ENCODE measurements around the gene NKX2-2.

Gene NKX2-2

GRCh38 chr20:21529863-21530262 lies 16.0 kb upstream of the NKX2-2 start:
- no peak for DNase-seq (ENCODE audit: insufficient read length, low spot score)
- FAIRE-seq: no peak
- no peak for TF ChIP-seq POLR2A (IDR thresholded peaks at IDR 0.05; ENCODE audit: low read depth, low read length)

- DNase-seq (ENCODE audit: insufficient read length, low spot score) (no peak), FAIRE-seq (no peak)
- TF ChIP-seq POLR2A (IDR thresholded peaks at IDR 0.05; ENCODE audit: low read depth, low read length): no peak
These were observed 15.0 kb upstream of the NKX2-2 start for GRCh38 chr20:21528870-21529269.

GRCh38 chr20:21527908-21528307 lies 14.0 kb upstream of the NKX2-2 start:
- DNase-seq (ENCODE audit: insufficient read length, low spot score) (no peak), FAIRE-seq (no peak)
- no peak for TF ChIP-seq POLR2A (IDR thresholded peaks at IDR 0.05; ENCODE audit: low read depth, low read length)

DNA sequence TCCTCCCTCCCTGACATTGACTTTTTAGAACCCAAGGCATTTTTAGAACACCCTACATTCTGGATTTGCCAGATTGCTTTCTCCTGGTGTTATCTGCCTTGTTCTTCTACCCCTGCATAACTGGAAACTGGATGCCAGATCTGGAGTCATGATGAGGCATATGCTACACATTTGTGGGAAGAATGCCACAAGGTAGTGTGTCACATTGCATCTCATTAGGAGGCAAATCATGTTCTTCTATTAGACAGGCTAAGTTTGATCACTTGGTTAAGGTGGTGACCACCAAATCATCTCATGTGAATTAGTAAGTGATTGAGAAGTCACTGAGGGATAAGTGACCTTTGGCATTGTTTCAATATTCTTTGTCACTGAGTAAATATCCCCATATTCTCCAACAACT lies 12.9 kb upstream of the NKX2-2 start:
- TF ChIP-seq POLR2A (IDR thresholded peaks at IDR 0.05; ENCODE audit: low read depth, low read length): no peak
- DNase-seq (ENCODE audit: insufficient read length, low spot score) (no peak), FAIRE-seq (no peak)

GRCh38 chr20:21523895-21524294 lies 10.0 kb upstream of the NKX2-2 start:
- TF ChIP-seq POLR2A (IDR thresholded peaks at IDR 0.05; ENCODE audit: low read depth, low read length): no peak
- FAIRE-seq: no peak
- DNase-seq (ENCODE audit: insufficient read length, low spot score): no peak

DNA sequence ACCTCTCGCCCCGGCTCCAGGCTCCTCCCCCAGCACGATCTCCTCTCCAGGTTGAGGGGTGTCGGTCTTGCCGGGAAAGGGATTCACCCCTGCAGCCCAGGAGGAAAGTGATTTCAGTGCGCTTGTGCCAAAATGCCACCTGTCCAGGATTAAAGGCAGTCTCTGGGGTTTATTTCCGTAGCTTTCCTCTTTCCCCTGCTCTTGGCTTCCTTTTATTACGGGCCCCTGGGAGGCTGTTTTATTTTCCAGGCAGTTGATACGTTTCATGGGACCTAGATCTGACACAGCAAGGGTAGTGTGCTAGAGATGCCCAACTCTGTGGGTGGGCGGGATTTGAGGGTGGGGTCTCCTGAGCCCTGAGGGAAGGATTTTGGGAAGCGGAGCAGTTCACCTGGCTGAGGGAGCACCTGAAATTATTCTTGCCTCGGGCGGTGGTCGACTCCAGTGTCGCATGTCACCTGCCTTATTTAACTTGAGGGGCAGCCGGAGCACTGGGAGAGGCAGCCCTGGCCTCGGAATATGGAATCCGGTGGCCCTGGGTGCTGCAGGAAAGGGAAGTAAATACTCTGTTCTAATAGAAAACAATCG lies 9.5 kb upstream of the NKX2-2 start:
- no peak for TF ChIP-seq POLR2A (IDR thresholded peaks at IDR 0.05; ENCODE audit: low read depth, low read length)
- FAIRE-seq (no peak), DNase-seq (ENCODE audit: insufficient read length, low spot score) (no peak)

- no peak for TF ChIP-seq POLR2A (IDR thresholded peaks at IDR 0.05; ENCODE audit: low read depth, low read length)
- FAIRE-seq: no peak
- no peak for DNase-seq (ENCODE audit: insufficient read length, low spot score)
These were observed 8.8 kb upstream of the NKX2-2 start for GRCh38 chr20:21522481-21523280.

- DNase-seq (ENCODE audit: insufficient read length, low spot score) (no peak), FAIRE-seq (no peak)
- TF ChIP-seq POLR2A (IDR thresholded peaks at IDR 0.05; ENCODE audit: low read depth, low read length): no peak
These were observed 8.0 kb upstream of the NKX2-2 start for GRCh38 chr20:21521596-21522480.

- no peak for DNase-seq (ENCODE audit: insufficient read length, low spot score)
- no peak for FAIRE-seq
These were observed 7.1 kb upstream of the NKX2-2 start for GRCh38 chr20:21520702-21521595.

DNA sequence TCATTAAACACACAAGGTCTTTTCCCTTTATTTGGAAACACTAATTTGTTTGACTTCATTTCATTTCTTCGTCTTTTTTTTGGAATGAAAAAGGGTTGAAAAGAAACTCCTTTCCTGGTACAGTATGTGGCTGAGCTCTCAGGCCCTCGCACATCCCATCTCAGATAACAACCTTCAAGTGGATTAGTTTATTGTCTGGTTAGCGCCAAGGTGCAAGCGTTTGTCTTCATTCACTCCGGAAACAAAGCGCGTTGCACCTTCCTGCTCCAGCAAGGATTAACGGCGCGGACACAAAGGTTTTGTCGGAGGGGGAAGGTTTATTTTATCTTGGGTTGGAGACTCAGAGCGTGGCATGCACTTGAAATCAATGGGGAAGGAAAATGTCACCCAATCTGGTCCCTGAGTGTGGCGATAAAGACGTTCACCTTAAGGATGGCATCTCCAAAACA lies 5.3 kb upstream of the NKX2-2 start:
- no peak for TF ChIP-seq POLR2A (IDR thresholded peaks at IDR 0.05; ENCODE audit: low read depth, low read length)
- FAIRE-seq: no peak
- DNase-seq (ENCODE audit: insufficient read length, low spot score): no peak

More at GRCh38 chr20:21520702-21521595, 7.1 kb upstream of the NKX2-2 start:
- no peak for TF ChIP-seq POLR2A (IDR thresholded peaks at IDR 0.05; ENCODE audit: low read depth, low read length)

DNA sequence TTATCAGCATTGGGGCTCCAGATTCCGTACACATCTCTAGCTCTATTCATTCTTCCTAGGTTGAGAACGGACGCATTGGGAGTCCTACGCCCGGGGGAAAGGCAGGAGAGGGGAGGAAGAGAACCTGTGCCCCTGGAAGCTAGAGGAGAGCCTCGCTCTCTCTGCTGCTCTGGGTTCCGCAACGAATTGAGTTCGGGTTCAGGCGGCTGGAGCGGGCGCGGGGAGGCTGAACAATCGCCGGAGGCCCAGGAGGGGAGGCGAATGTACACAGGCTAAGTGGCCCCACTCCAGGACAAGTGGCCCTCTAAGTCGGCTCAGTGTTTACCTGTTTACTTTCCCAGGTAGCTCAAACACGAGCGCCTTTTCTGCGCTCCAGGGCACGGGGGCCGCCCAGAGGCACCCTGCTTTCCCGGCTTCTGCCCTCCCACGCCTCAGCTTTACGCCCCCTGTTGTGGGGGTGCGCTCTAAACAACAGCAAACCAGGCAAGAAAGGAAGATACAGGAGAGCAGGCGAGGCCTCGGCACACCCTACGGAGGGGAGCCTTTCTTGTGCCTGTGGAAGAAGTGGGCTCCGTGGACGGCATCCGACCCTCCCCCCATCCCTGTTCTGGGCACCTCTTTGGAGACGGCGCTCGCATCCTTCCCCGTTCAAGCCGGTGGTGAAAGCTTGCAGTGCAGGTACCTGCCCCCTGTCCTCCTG lies 4.6 kb upstream of the NKX2-2 start:
- DNase-seq (ENCODE audit: insufficient read length, low spot score): no peak
- no peak for FAIRE-seq

GRCh38 chr20:21517566-21518277 lies 3.9 kb upstream of the NKX2-2 start:
- no peak for DNase-seq (ENCODE audit: insufficient read length, low spot score)
- FAIRE-seq: no peak
- no peak for TF ChIP-seq POLR2A (IDR thresholded peaks at IDR 0.05; ENCODE audit: low read depth, low read length)

More for the DNA sequence above, 4.6 kb upstream of the NKX2-2 start:
- TF ChIP-seq POLR2A (IDR thresholded peaks at IDR 0.05; ENCODE audit: low read depth, low read length): no peak

Measured in H54 (cell line).